Activated CD4-positive, alpha-beta T cell treated with anti-CD3 and anti-CD28 coated beads, Interleukin-2, amount 10 ng/mL, durations not matched to agents 24 days and 14 days (primary cell): Measurements from ENCODE around the gene DCDC2C. TPM values are rescaled to one million over a fixed set of nuclear protein-coding genes. Genes with fewer than 3 reads are reported as not detected.
A peak's percentile ranks its signal among the peaks of the same experiment; 100 is the strongest.
"Not testable (repeated sequence)": the region's sequence is repeated elsewhere in the genome, so short reads cannot be mapped to it uniquely, and the experiment has no call there.

Experiments
- DNase-seq: peaks from one replicate; pipeline ENCODE4 v3.0.0; 2022
- H3K27ac Mint-ChIP-seq: one replicate; pipeline ENCODE4 v1.8.0; 2022; ENCODE audit warnings: mild to moderate bottlenecking, mixed read lengths
- H3K27me3 Mint-ChIP-seq: one replicate; pipeline ENCODE4 v1.8.0; 2022; ENCODE audit warnings: mixed read lengths
- H3K36me3 Mint-ChIP-seq: one replicate; pipeline ENCODE4 v1.8.0; 2022; ENCODE audit warnings: low read depth, mild to moderate bottlenecking, mixed read lengths
- H3K4me1 Mint-ChIP-seq: one replicate; pipeline ENCODE4 v1.8.0; 2021; ENCODE audit warnings: mixed read lengths
- H3K4me3 Mint-ChIP-seq: one replicate; pipeline ENCODE4 v1.8.0; 2022; ENCODE audit warnings: mild to moderate bottlenecking, moderate library complexity, mixed read lengths
- H3K9me3 Mint-ChIP-seq: one replicate; pipeline ENCODE4 v1.8.0; 2021; ENCODE audit warnings: mixed read lengths
- intact Hi-C: fragments of 100-400 bp; cut with micrococcal nuclease; formaldehyde crosslinking; loops from one replicate; pipeline ENCODE4 v1.15.1; 2023
- total RNA-seq: library from RNA; stranded (reverse); gene quantifications from 2 replicates; pipeline ENCODE4 v1.2.3, GENCODE V29; 2022

DCDC2C gene
- total RNA-seq, 1 donor from 2014 or later = not detected

DNA sequence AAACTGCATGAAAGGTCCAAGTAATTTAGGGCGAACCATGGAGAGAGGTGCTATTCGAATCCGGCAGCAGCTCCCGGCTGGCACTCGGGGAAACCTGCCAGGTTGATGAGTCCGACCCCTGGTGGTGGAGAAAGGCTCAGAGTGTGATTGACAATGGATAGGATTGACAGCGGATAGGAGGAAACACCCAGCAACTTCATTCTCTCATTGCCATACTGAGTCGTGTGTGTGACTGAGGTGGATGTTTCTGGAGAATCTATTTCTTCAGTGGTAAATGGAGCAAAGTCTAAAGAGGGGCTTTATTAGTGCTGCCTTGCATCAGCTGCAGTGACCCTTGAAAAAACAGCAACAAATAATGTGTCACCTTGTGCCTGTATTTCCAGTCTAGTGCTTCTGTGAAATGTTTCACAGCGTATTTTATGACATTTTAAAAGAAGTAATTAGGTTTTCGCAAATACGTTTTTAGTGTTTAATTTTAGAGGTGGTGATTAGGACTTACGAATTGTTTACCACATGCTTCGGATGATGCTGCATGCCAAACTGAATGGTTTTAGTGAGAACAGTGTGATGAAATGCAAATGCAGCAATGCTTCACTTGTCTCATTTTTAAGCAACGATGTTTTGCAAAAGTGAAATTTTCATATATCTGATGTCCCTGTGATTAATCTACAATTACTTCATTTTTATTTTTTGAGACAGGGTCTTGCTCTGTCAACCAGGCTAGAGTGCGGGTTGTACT, 102.0 kb downstream of the DCDC2C start:
- Mint-ChIP-seq H3K27ac (no peak overlapping the region), H3K4me3 (no peak overlapping the region), H3K9me3 (no peaks in the 10 kb centered on the region), H3K27me3 (peaks cover 2% of the 10 kb centered on the region), H3K36me3 (no peaks in the 10 kb centered on the region), H3K4me1 (no peaks in the 10 kb centered on the region)
- DNase-seq = no peak
- intact Hi-C loops = no loop called here

DNA sequence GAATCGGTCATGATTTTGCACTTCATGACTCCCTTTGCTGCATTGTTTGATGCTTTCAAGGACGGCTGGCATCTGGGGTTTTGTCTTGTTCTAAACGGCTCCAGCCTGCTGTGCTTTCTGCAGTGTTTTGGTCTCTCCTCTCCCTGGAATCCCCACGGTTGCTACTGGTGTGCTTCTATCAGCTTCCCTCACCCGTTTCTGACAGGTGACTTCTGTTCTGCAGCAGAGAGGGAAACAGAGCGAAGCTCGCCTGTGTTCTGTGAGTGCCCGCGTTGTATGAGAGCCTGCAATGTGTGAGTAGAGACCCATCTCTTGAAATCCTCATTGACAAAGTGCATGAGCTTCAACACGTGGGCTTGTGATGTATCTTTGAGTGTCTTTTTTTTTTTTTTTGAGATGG, 102.8 kb downstream of the DCDC2C start:
- no peak overlapping the region for H3K4me3 Mint-ChIP-seq
- H3K36me3 Mint-ChIP-seq = no peaks in the 10 kb centered on the region
- no peak for DNase-seq
- peaks cover 2% of the 10 kb centered on the region for H3K27me3 Mint-ChIP-seq
- no peaks in the 10 kb centered on the region for H3K9me3 Mint-ChIP-seq
- H3K4me1 Mint-ChIP-seq = no peaks in the 10 kb centered on the region
- intact Hi-C loops = no loop called here
- H3K27ac Mint-ChIP-seq = no peak overlapping the region

DNA sequence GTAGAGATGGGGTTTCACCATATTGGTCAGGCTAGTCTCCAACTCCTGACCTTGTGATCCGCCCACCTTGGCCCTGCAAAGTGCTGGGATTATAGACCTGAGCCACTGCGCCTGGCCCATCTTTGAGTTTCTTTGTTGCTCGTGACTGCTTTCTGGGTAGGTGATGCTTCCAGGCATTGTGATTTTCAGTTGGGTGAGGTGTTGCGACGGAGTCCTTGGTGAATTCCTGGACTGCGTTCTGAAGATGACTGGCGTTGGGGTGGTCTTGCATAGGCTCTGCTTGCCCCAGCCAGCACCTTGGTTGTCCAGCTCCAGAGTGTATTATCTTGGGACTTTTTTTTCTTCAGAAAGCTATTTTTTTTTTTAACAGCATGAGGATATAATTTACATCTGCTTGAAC, 103.4 kb downstream of the DCDC2C start:
- Mint-ChIP-seq H3K27ac (no peak overlapping the region), H3K4me1 (no peaks in the 10 kb centered on the region), H3K36me3 (no peaks in the 10 kb centered on the region), H3K27me3 (peaks cover 2% of the 10 kb centered on the region), H3K9me3 (no peaks in the 10 kb centered on the region), H3K4me3 (no peak overlapping the region)
- no peak for DNase-seq
- intact Hi-C loops = no loop called here

DNA sequence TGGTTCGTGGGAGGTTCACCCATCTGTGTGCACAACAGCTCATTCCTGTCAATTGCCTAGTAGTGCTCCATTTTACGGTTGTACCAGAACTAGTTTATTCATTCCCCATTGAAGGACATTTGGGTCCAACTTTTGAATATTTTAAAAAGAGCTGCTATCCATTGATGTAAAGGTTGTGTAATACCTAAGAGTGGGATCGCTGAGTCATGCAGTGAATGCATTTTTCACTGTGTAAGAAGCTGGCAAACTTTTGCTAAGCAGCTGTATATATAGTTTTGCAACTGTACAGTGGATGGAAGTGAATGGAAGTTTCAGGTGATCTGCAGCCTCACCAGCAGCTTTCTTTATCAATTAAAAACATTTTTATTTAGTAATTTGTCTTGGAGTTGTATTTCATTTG, 104.5 kb downstream of the DCDC2C start:
- no peak overlapping the region for H3K27ac Mint-ChIP-seq
- no peaks in the 10 kb centered on the region for H3K9me3 Mint-ChIP-seq
- H3K36me3 Mint-ChIP-seq = no peaks in the 10 kb centered on the region
- H3K4me3 Mint-ChIP-seq = no peak overlapping the region
- H3K27me3 Mint-ChIP-seq = peaks cover 2% of the 10 kb centered on the region
- no peak for DNase-seq
- intact Hi-C loops = no loop called here
- no peaks in the 10 kb centered on the region for H3K4me1 Mint-ChIP-seq

DNA sequence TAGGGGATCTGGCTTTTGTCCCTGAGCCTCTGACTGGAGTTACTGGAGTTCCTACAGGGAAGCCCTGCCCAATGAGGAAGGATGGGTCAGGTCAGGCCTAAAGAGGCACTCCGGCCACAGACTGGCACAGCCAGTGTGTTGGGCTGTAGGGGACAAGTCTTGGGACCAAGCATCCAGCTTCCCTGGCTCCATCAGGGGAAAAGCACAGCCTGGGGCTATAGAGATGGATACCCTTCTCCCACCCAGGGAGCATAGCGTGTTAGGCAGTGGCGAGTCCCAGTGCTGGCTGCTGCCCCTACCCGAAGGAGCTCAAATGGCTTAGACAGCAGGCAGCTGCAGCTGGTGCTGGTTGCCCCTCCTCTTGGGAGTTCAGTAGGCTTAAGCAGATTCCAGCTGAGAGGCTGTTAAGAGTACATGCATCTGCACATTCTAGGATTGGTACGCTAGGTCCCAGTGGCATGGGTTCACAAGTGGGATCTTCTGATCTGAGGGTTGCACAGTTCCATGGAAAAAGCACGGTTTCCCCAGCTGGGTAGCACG, 111.4 kb downstream of the DCDC2C start:
- Mint-ChIP-seq H3K36me3 (no peaks in the 10 kb centered on the region), H3K4me1 (no peaks in the 10 kb centered on the region), H3K9me3 (peaks cover 4% of the 10 kb centered on the region), H3K4me3 (no peak overlapping the region), H3K27ac (no peak overlapping the region), H3K27me3 (no peaks in the 10 kb centered on the region)
- intact Hi-C loops = no loop called here
- DNase-seq = no peak

DNA sequence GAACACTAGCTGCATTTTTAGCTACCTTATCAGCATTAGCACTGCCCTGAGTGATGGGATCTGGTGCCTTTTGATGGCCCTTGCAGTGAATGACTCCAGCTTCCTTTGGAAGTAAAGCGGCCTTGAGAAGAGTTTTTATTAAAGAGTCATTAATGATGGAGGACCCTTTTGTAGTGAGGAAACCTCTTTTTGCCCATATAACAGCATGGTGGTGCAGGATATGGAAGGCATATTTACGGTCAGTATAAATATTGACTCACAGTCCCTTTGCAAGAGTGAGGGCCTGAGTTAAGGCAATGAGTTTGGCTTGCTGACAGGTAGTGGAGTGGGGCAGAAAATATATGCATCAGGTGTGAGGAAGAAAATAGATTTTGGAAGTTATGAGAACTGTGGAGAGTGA, 113.8 kb downstream of the DCDC2C start:
- H3K36me3 Mint-ChIP-seq, H3K27ac Mint-ChIP-seq, H3K4me1 Mint-ChIP-seq, intact Hi-C loops, DNase-seq, H3K27me3 Mint-ChIP-seq, H3K9me3 Mint-ChIP-seq, H3K4me3 Mint-ChIP-seq: not testable (repeated sequence)

DNA sequence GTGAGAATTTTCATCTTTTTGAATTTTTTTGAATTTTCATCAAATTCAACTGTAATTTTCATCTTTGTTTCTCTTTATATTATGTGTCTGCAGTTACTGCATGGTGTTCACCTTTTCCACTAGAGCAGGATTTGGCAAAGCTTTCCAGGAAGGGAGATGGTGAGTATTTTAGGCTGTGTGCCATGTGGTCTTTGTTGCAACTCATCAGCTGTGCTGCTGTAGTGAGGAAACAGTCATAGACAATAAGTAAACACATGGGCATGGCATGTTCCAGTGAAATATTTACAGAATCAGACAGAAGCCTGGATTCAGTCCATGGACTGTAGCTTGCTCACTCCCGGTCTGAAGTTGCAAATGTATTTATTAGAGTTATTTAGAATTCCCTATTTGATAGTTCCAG, 120.4 kb downstream of the DCDC2C start:
- H3K9me3 Mint-ChIP-seq = no peaks in the 10 kb centered on the region
- no peak overlapping the region for H3K4me3 Mint-ChIP-seq
- no peak for DNase-seq
- H3K4me1 Mint-ChIP-seq = no peaks in the 10 kb centered on the region
- no peaks in the 10 kb centered on the region for H3K27me3 Mint-ChIP-seq
- intact Hi-C loops = no loop called here
- no peak overlapping the region for H3K27ac Mint-ChIP-seq
- H3K36me3 Mint-ChIP-seq = no peaks in the 10 kb centered on the region

DNA sequence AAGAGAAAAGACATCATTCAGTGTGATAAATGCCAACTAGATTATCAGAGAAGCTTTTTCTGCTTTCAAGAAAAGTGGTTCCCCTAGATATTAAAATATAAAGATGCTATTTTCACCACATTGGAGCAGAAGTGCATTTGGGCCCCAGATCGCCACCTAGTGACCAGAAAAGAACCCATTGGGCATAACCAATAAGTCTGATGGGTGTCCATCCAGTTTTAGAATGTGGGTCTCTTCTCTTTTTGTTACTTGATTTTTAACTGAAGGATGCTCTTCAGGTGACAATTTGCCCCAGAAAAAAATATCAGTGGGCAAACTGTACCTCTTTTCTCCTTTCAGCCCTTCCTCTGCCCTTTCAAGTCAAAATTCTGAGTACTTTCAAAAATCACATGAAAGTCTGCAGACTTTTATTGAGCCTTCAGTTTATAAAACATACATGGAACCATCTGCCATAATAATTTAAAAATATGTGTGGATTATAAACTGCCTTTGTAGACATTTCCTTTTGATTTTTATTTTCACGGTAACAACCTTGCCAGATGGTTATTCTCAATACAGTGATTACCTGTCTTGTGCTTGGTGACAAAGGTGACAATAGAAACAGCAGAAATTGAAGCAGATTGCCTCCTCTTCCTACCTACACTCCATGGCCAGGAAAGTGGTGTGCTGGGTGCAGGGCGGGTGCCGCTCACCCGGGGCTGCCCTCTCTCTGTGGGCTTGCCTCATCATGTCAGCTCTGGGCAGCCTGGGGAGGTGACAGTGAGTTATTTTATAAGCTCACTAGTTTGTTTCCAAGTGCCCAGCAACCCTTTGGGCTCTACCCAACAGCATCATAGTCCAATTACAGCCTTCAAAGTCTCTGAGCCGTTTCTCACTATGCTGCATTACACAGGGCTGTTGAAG, 124.5 kb downstream of the DCDC2C start:
- peak; percentile 64 for DNase-seq
- Mint-ChIP-seq H3K4me3 (no peak overlapping the region), H3K36me3 (no peaks in the 10 kb centered on the region), H3K9me3 (no peaks in the 10 kb centered on the region), H3K4me1 (no peaks in the 10 kb centered on the region), H3K27me3 (no peaks in the 10 kb centered on the region), H3K27ac (no peak overlapping the region)
- intact Hi-C loops = no loop called here

DNA sequence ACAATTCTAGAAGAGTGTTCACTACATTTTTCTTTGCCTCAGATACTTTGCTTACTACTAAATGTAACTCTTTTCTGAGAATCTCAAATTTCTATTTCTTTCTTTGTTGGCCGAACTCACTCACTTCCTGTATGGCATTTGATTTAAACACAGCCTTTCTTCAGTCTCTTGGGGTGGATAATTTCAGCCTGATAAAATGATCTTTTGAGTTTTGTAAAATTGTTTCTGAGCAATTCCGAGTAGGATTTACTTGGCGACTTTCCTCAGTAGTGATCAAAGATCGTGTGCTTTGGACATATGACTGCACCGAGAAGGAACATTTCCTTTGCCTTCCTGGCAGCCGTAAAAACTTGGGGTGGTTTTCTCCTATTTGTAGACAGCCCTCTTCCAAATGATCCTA, 127.4 kb downstream of the DCDC2C start:
- no peaks in the 10 kb centered on the region for H3K4me1 Mint-ChIP-seq
- no peaks in the 10 kb centered on the region for H3K36me3 Mint-ChIP-seq
- no peak overlapping the region for H3K4me3 Mint-ChIP-seq
- no peak overlapping the region for H3K27ac Mint-ChIP-seq
- DNase-seq = no peak
- H3K27me3 Mint-ChIP-seq = no peaks in the 10 kb centered on the region
- intact Hi-C loops = no loop called here
- H3K9me3 Mint-ChIP-seq = no peaks in the 10 kb centered on the region

DNA sequence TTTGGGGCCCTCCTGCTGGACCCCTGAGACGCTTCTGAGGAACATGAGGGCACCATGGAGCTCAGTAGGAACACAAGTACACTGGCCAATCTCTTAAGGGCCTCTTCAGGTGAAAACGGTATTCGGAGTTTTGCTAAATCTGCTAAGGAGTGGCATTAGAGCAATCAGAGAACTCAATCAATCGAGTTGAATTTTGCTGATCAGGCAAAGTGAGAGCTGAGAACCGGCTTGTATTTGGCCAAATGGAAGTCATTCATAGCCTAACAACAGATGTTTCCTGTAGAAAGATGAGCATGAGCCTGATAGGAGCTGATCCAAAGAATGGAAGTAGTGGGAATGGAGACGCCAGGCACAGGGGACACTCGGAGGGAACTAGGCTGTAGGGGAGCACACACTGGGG, 133.7 kb downstream of the DCDC2C start:
- no peak overlapping the region for H3K4me3 Mint-ChIP-seq
- no peaks in the 10 kb centered on the region for H3K36me3 Mint-ChIP-seq
- intact Hi-C loops = no loop called here
- peaks cover 2% of the 10 kb centered on the region for H3K9me3 Mint-ChIP-seq
- no peaks in the 10 kb centered on the region for H3K4me1 Mint-ChIP-seq
- no peak overlapping the region for H3K27ac Mint-ChIP-seq
- no peaks in the 10 kb centered on the region for H3K27me3 Mint-ChIP-seq
- no peak for DNase-seq

DNA sequence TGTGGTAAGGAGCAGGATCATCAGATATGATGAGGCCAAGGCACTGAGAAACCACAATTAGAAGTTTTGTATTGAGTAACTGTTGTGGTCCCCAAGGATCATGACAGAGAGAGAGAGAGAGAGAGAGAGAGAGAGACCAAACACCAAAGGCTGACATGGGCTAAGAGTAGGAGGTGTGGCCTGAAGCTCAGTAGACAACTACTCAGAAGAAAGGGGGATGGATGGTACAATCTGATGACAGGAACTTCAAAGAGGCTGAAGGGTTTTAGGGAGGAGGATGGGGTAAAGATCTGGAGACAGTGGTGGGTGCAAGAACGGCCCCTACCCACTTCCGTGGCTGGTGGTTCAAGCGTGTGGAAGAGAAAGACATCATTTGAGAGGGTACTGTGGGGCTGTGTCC, 135.0 kb downstream of the DCDC2C start:
- Mint-ChIP-seq H3K4me1 (no peaks in the 10 kb centered on the region), H3K27me3 (no peaks in the 10 kb centered on the region), H3K36me3 (no peaks in the 10 kb centered on the region), H3K4me3 (no peak overlapping the region), H3K9me3 (peaks cover 4% of the 10 kb centered on the region), H3K27ac (no peak overlapping the region)
- DNase-seq = no peak
- intact Hi-C loops = no loop called here

DNA sequence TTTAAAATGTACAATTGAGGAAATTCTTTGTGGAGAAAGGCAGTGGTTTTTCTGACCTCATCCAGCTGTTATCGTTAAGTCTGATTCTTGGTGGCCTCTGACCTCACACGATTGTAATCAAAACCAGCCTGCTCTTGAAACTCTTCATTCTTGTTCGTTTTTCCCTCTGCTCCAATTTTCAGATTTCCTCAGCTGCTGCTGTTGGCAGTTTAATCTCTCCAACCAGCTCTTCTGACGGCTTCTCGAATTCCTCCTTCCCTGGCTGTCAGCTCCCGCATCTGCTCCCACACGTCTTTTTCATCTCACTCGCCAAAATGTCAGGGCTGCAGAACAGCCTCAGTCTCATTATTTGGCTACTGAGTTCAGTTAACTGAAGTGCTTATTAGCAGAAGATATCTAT, 136.1 kb downstream of the DCDC2C start:
- H3K27me3 Mint-ChIP-seq = no peaks in the 10 kb centered on the region
- no peaks in the 10 kb centered on the region for H3K4me1 Mint-ChIP-seq
- H3K36me3 Mint-ChIP-seq = no peaks in the 10 kb centered on the region
- H3K9me3 Mint-ChIP-seq = peaks cover 4% of the 10 kb centered on the region
- no peak overlapping the region for H3K27ac Mint-ChIP-seq
- no peak overlapping the region for H3K4me3 Mint-ChIP-seq
- DNase-seq = no peak
- intact Hi-C loops = no loop called here

DNA sequence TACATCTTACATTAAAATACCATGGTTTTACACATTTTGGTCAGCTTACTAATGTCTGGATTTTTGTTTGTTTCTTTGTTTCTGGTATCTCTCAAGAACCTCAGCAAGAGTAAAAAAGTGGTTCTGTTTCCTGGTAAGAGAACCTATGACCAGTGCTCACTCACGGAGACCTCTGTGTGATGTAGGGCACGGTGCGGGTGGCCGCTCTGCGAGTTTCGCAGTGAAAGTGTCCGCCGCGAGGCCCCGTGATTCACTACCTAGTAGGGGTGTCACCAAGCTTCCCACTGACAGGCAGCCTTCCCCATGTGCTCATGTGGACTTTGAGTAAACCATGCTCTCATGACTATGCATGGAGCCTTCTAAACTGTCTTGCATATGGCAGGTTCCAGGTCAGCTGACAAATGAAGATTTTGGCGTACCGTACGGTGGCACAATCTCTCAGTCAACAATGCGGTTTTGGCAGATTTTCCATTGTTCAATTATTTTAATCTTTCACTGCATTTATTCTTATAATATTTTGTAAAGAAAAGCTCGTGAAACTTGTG, 137.3 kb downstream of the DCDC2C start:
- H3K27ac Mint-ChIP-seq = no peak overlapping the region
- no peaks in the 10 kb centered on the region for H3K27me3 Mint-ChIP-seq
- H3K36me3 Mint-ChIP-seq = no peaks in the 10 kb centered on the region
- intact Hi-C loops = no loop called here
- no peaks in the 10 kb centered on the region for H3K4me1 Mint-ChIP-seq
- DNase-seq = no peak
- H3K9me3 Mint-ChIP-seq = peaks cover 4% of the 10 kb centered on the region
- no peak overlapping the region for H3K4me3 Mint-ChIP-seq

DNA sequence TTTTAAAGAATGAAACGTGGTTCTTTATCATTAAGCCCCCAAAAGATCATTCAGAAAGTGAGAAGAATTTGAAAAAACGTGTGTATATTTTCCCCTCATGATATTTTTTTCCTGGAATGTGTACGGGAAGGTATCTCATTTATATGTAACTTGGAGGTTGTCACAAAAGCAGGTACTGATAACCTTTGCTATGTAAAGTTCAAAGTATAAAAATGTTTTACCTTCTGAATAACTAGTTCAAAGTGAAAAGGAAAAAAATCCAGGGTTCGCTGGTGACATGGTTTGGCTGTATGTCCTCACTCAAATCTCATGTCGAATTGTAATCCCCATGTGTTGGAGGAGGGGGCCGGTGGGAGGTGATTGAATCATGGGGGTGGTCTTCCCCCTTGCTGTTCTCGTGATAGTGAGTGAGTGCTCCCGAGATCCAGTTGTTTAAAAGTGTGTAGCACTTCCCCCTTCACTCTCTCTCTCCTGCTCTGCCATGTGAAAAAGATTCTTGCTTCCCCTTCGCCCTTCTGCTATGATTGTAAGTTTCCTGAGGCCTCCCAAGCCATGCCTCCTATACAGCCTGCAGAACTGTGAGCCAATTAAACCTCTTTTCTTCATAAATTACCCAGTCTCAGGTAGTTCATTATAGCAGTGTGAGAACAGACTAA, 144.2 kb downstream of the DCDC2C start:
- intact Hi-C loops = no loop called here
- no peak for DNase-seq
- Mint-ChIP-seq H3K36me3 (no peaks in the 10 kb centered on the region), H3K4me1 (no peaks in the 10 kb centered on the region), H3K27ac (no peak overlapping the region), H3K27me3 (no peaks in the 10 kb centered on the region), H3K4me3 (no peak overlapping the region), H3K9me3 (no peaks in the 10 kb centered on the region)
